ENCODE data around the gene WAPL. TPM values are rescaled to one million over a fixed set of nuclear protein-coding genes. Genes with fewer than 3 reads are reported as not detected.

The WAPL gene
- total and polyA plus RNA-seq, 9 donors: 15.3 to 33.3 (median 30.5) TPM

- Histone ChIP-seq H3K4me1 (ENCODE audit: insufficient read depth) (peaks cover 1% of the 10 kb centered on the region), H3K36me3 (no peaks in the 10 kb centered on the region), H3K4me3 (no peak overlapping the region), H3K27ac (no peak overlapping the region), H3K9me3 (no peaks in the 10 kb centered on the region), H3K27me3 (no peaks in the 10 kb centered on the region)
- no peak for DNase-seq
- TF ChIP-seq POLR2A (IDR thresholded peaks at IDR 0.05): no peak
- TF ChIP-seq CTCF (IDR thresholded peaks at IDR 0.05): no peak
- TF ChIP-seq EP300 (IDR thresholded peaks at IDR 0.05): no peak
- intact Hi-C loops (cut with DNase I): no loop called here
- WGBS, 3 donors: 91 to 92% (median 92%) methylated on average over 1 of the region's 1 CpG
These were observed 23.0 kb downstream of the WAPL start for GRCh38 chr10:86498598-86498997.

- WGBS, 3 donors: 65 to 78% (median 65%) methylated on average over 3 of the region's 3 CpGs
- H3K27ac ChIP-seq: no peak overlapping the region
These were observed 24.0 kb downstream of the WAPL start for GRCh38 chr10:86497621-86498020.

GRCh38 chr10:86489960-86490612, 31.5 kb downstream of the WAPL start:
- DNase-seq: no peak
- Histone ChIP-seq H3K4me1 (ENCODE audit: insufficient read depth) (no peaks in the 10 kb centered on the region), H3K27ac (no peak overlapping the region), H3K36me3 (no peaks in the 10 kb centered on the region), H3K27me3 (no peaks in the 10 kb centered on the region), H3K9me3 (no peaks in the 10 kb centered on the region), H3K4me3 (no peak overlapping the region)
- TF ChIP-seq EP300 (IDR thresholded peaks at IDR 0.05): no peak
- no peak for TF ChIP-seq CTCF (IDR thresholded peaks at IDR 0.05)
- no peak for TF ChIP-seq POLR2A (IDR thresholded peaks at IDR 0.05)
- whole genome bisulfite sequencing, 3 donors: 96 to 98% (median 97%) methylated on average over 8 of the region's 8 CpGs
- intact Hi-C loops (cut with DNase I): no loop called here

More at GRCh38 chr10:86497621-86498020, 24.0 kb downstream of the WAPL start:
- Histone ChIP-seq H3K4me1 (ENCODE audit: insufficient read depth) (peaks cover 1% of the 10 kb centered on the region), H3K36me3 (no peaks in the 10 kb centered on the region), H3K4me3 (no peak overlapping the region), H3K9me3 (no peaks in the 10 kb centered on the region), H3K27me3 (no peaks in the 10 kb centered on the region)
- intact Hi-C loops (cut with DNase I): no loop called here
- DNase-seq: no peak
- no peak for TF ChIP-seq POLR2A (IDR thresholded peaks at IDR 0.05)
- no peak for TF ChIP-seq CTCF (IDR thresholded peaks at IDR 0.05)
- TF ChIP-seq EP300 (IDR thresholded peaks at IDR 0.05): no peak

- 97 to 100% (median 100%) methylated on average over 1 of the region's 1 CpG for WGBS, 3 donors
- TF ChIP-seq EP300 (IDR thresholded peaks at IDR 0.05): no peak
- no peak for TF ChIP-seq CTCF (IDR thresholded peaks at IDR 0.05)
- TF ChIP-seq POLR2A (IDR thresholded peaks at IDR 0.05): no peak
- H3K9me3 ChIP-seq: no peaks in the 10 kb centered on the region
- H3K4me1 ChIP-seq (ENCODE audit: insufficient read depth): peaks cover under 1% of the 10 kb centered on the region
- no peak overlapping the region for H3K27ac ChIP-seq
- no peaks in the 10 kb centered on the region for H3K36me3 ChIP-seq
- intact Hi-C loops (cut with DNase I): no loop called here
- no peak overlapping the region for H3K4me3 ChIP-seq
- no peak for DNase-seq
- H3K27me3 ChIP-seq: no peaks in the 10 kb centered on the region
These were observed 32.4 kb downstream of the WAPL start for GRCh38 chr10:86489071-86489810.

Measured in ovary (tissue), 9 donors.